ENCODE results near the gene WDR17.

Gene WDR17

DNA sequence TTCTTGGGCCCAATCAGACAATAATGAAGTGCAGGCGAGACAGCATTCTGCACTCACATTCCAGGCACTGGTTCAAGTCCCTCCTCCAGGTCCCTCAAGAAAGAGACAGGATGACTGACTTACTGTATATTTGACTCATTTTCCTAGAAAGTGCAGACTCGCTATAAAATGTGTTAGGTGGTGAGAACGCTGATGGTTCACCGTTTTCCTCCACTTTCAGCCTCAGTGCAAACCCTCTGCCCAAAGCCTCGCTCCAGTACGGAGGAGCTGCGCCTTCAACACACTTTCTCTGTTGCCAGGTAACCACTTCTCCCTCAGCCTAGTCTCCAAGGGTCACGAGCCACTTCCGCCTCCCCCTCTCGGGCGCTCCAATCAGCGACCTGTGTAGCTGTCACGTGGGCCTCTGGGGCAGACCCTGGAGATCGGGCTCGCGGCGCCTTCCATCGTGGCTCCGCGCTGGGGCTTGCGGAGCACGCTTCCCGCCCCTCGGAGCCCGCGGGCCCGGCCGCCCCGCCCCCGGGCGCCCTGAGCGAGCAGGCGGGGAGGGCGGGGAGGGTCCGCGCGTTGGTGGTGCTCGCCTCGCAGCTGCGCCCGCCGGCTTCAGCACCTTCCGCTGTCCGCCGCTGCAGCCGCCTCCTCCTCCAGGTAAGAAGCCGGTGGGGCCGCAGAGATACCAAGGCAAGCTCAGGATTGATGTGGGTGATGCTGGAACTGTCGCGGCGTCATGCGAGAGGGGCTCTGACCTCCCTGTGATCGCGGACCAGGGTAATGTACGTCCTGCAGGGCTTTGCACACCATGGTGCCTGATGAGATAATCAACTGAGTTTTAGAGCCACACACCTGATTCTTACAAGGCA lies at the start of gene WDR17:
Gene WDR17 (plus strand): TSS at position 407 of the 857 bp plus-strand sequence. CDS start 45,740 bp downstream, outside the sequence.
- peak; percentile 52 for DNase-seq (ENCODE audit: low read depth)
- H3K4me3 ChIP-seq (ENCODE audit: low read depth, low read length) = peak within 1 kb of the TSS; percentile 45
- TF ChIP-seq, protein P1, sequence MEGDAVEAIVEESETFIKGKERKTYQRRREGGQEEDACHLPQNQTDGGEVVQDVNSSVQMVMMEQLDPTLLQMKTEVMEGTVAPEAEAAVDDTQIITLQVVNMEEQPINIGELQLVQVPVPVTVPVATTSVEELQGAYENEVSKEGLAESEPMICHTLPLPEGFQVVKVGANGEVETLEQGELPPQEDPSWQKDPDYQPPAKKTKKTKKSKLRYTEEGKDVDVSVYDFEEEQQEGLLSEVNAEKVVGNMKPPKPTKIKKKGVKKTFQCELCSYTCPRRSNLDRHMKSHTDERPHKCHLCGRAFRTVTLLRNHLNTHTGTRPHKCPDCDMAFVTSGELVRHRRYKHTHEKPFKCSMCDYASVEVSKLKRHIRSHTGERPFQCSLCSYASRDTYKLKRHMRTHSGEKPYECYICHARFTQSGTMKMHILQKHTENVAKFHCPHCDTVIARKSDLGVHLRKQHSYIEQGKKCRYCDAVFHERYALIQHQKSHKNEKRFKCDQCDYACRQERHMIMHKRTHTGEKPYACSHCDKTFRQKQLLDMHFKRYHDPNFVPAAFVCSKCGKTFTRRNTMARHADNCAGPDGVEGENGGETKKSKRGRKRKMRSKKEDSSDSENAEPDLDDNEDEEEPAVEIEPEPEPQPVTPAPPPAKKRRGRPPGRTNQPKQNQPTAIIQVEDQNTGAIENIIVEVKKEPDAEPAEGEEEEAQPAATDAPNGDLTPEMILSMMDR (conservative IDR thresholded peaks at IDR 0.05; ENCODE audit: low read depth, low read length) = no peak

DNA sequence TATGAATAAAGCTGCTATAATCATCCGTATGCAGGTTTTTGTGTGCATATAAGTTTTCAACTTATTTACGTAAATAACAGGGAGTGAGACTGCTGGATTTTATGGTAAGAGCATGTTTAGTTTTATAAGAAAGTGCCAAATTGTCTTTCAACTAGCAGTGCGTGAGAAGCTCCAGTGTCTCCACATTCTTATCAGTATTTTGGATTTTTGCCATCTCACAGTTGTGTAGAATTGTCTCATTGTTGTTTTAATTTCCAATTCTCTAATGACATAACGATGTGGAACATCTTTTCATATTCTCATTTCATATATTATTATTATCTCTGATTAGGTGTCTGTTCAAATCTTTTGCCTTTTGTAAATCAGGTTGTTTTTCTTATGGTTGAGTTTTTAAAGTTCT lies 49.0 kb upstream of the WDR17 start:
- TF ChIP-seq, protein P1 (conservative IDR thresholded peaks at IDR 0.05; ENCODE audit: low read depth, low read length) = no peak
- no peak overlapping the region for H3K4me3 ChIP-seq (ENCODE audit: low read depth, low read length)
- DNase-seq (ENCODE audit: low read depth) = no peak

DNA sequence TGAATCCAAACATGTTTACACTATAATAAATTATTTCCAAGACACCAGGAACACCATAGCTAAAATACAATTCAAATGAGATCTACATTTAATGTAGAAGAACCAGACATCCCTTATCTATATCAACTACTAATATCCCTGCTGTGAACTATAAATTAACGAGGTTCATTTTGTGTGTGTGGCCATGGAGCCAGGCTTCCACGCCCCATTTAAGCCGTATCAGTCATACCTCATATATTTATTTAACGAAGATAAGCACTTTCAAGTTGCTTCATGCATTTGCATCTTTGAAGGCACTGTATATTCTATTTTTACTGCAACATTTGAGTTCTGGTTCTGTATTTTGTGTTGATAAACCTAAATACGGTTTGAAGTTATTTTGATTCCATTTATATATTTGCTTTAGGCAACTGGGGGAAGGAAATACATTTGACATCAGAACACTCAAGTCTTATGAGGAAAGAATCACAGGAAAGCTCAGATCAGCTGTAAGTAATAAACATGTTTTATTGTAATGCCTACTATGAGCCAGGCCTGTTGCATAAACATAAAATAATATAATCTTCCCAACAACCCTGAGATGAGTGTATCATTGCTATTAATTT lies 45.1 kb upstream of the WDR17 start:
- DNase-seq (ENCODE audit: low read depth) = no peak
- TF ChIP-seq, protein P1 (conservative IDR thresholded peaks at IDR 0.05; ENCODE audit: low read depth, low read length) = no peak
- H3K4me3 ChIP-seq (ENCODE audit: low read depth, low read length) = no peak overlapping the region

DNA sequence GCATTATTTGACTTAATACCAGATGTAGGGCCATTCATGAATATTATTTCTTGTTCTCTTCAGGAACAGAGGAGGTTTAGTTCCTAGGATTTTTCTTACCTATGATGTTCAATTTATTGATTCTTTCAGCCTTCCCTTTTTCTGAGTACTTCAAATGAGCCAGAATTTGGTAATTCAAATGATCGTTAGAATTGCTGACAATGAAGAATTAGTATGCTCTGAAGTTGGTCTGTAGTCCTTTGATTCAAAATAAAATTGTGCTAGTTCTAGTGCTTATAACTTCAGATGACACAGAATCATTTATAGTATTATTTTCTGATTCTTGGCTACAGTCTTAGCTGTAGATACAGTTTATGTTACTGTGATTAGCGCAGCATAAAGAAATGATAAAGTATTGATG lies 35.2 kb upstream of the WDR17 start:
- TF ChIP-seq, protein P1 (conservative IDR thresholded peaks at IDR 0.05; ENCODE audit: low read depth, low read length) = no peak
- DNase-seq (ENCODE audit: low read depth) = no peak
- H3K4me3 ChIP-seq (ENCODE audit: low read depth, low read length) = no peak overlapping the region

DNA sequence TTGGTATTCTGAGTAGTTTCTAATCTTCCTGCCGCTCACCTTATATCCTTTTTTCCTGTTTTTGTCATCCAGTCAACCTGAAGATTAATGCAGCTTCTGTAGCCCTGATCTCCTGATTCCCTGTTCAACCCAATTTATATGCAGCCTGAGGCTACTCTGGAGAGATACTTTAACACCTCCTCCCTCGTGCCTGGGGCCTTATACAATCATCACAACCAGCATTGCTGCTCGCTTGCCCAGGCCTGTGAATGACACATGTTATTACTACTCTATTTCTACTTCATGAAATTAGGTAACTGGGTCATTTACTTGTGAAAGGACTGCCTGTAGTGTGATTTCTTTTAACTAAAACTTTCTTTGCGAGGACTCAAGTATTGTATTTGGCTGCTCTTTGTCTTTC lies 33.7 kb upstream of the WDR17 start:
- no peak for DNase-seq (ENCODE audit: low read depth)
- TF ChIP-seq, protein P1 (conservative IDR thresholded peaks at IDR 0.05; ENCODE audit: low read depth, low read length) = no peak
- no peak overlapping the region for H3K4me3 ChIP-seq (ENCODE audit: low read depth, low read length)

DNA sequence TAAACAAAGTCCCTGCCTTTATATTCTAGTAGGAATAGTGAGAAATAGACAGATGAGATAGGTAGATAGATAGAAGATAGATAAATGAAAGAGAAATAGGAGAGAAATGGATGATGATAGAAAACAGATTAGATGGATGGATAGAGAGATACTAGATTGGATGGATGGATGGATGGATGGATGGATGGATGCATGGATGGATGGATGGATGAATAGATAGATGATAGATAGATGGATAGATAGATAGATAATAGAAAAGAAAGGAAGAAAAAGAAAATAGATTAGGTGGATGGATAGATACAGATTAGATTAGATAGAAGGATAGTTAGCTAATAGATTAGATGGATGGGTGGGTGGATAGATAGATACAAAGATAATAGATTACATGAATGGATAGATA lies 33.2 kb upstream of the WDR17 start:
- no peak overlapping the region for H3K4me3 ChIP-seq (ENCODE audit: low read depth, low read length)
- TF ChIP-seq, protein P1 (conservative IDR thresholded peaks at IDR 0.05; ENCODE audit: low read depth, low read length) = no peak
- no peak for DNase-seq (ENCODE audit: low read depth)
